Prostate gland (tissue), 2 donors: Measurements from ENCODE around the gene R3HCC1L.

Source experiments
- POLR2A ChIP-seq: fragments of 450-650 bp; IDR thresholded peaks from one replicate; pipeline ENCODE4 v1.6.1; 2016; ENCODE audit warnings: antibody characterized with exemption, mild to moderate bottlenecking
- TF ChIP-seq, protein P1 (sequence below), 4 experiments: fragments of 200-600 bp in 2 of 4; fragments of 450-650 bp in 2 of 4; sonication (generic) in 2 of 4; IDR thresholded peaks; 1 replicate in 3 of 4; 2 replicates in 1 of 4; pipeline ENCODE4 v1.5.1; 2016 to 2019; ENCODE audit warnings: antibody characterized with exemption in 4 of 4, mild to moderate bottlenecking in 2 of 4, moderate library complexity in 2 of 4

DNA sequence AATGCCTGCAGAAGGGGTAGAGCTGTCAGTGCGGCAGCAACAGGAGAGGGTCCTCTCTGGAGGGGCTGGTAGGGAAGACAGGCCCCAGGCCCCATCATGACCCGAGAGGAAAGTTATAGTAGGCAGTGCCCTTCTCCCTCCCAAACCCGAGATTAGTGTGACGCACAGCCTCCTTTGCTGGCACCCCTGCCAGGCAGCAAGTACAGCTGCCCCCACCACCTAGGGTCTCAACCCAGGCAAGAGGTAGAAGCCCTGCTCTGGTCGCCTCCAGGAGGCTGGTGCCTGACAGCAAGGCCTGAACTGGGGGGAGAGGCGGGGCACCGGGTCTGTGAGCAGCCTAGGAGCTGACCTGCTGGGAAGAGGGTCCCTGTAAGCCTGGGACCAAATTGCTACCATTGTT, 118.0 kb downstream of the R3HCC1L start:
- TF ChIP-seq, protein P1, sequence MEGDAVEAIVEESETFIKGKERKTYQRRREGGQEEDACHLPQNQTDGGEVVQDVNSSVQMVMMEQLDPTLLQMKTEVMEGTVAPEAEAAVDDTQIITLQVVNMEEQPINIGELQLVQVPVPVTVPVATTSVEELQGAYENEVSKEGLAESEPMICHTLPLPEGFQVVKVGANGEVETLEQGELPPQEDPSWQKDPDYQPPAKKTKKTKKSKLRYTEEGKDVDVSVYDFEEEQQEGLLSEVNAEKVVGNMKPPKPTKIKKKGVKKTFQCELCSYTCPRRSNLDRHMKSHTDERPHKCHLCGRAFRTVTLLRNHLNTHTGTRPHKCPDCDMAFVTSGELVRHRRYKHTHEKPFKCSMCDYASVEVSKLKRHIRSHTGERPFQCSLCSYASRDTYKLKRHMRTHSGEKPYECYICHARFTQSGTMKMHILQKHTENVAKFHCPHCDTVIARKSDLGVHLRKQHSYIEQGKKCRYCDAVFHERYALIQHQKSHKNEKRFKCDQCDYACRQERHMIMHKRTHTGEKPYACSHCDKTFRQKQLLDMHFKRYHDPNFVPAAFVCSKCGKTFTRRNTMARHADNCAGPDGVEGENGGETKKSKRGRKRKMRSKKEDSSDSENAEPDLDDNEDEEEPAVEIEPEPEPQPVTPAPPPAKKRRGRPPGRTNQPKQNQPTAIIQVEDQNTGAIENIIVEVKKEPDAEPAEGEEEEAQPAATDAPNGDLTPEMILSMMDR (IDR thresholded peaks at IDR 0.05), result no peak
- no peak for TF ChIP-seq POLR2A
